ENCODE results near the gene S100A8. TPM values are rescaled to one million over a fixed set of nuclear protein-coding genes. Genes with fewer than 3 reads are reported as not detected.

S100A8 gene
- total RNA-seq, 1 donor from 2014 or later = not detected

- no peak overlapping the region for H3K27ac Mint-ChIP-seq (ENCODE audit: unreplicated experiment)
- TF ChIP-seq CTCF (IDR thresholded peaks at IDR 0.05; ENCODE audit: partially characterized antibody, unreplicated experiment) = no peak
- DNase-seq = no peak
- peaks cover 2% of the 10 kb centered on the region for H3K9me3 Mint-ChIP-seq (ENCODE audit: unreplicated experiment)
- H3K4me3 Mint-ChIP-seq (ENCODE audit: unreplicated experiment) = no peak overlapping the region
- peaks cover 11% of the 10 kb centered on the region for H3K4me1 Mint-ChIP-seq (ENCODE audit: low read depth, unreplicated experiment)
- peaks cover 7% of the 10 kb centered on the region for H3K27me3 Mint-ChIP-seq (ENCODE audit: unreplicated experiment)
- H3K36me3 Mint-ChIP-seq (ENCODE audit: unreplicated experiment) = peaks cover 20% of the 10 kb centered on the region
These were observed 5.8 kb downstream of the S100A8 start for GRCh38 chr1:153384958-153385580.

DNA sequence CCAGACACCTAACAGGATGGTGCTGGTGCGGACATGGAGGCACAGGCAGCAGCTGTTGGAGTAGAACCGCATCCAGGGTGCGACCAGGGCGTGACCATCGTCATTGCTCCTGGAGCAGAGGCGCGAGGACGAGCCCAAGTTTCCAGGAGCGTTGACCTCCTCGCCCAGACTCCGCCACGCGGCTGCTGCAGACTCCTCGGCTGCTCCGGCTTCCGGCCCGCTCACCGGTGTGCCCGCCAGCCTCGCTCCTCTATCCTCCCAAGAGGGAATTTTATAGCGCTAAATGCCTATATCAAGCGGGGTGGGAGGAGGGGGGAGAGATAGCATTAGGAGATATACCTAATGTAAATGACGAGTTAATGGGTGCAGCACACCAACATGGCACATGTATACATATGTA lies 10.2 kb downstream of the S100A8 start:
- Mint-ChIP-seq H3K36me3 (ENCODE audit: unreplicated experiment) (peaks cover 20% of the 10 kb centered on the region), H3K4me3 (ENCODE audit: unreplicated experiment) (no peak overlapping the region), H3K27me3 (ENCODE audit: unreplicated experiment) (peaks cover 2% of the 10 kb centered on the region), H3K9me3 (ENCODE audit: unreplicated experiment) (peaks cover 2% of the 10 kb centered on the region), H3K4me1 (ENCODE audit: low read depth, unreplicated experiment) (peaks cover 3% of the 10 kb centered on the region), H3K27ac (ENCODE audit: unreplicated experiment) (no peak overlapping the region)
- no peak for DNase-seq
- TF ChIP-seq CTCF (IDR thresholded peaks at IDR 0.05; ENCODE audit: partially characterized antibody, unreplicated experiment) = no peak

GRCh38 chr1:153379591-153379990 lies 11.3 kb downstream of the S100A8 start:
- Mint-ChIP-seq H3K36me3 (ENCODE audit: unreplicated experiment) (peaks cover 20% of the 10 kb centered on the region), H3K4me3 (ENCODE audit: unreplicated experiment) (no peak overlapping the region), H3K27ac (ENCODE audit: unreplicated experiment) (no peak overlapping the region), H3K9me3 (ENCODE audit: unreplicated experiment) (peaks cover 2% of the 10 kb centered on the region), H3K27me3 (ENCODE audit: unreplicated experiment) (peaks cover 2% of the 10 kb centered on the region), H3K4me1 (ENCODE audit: low read depth, unreplicated experiment) (no peaks in the 10 kb centered on the region)
- TF ChIP-seq CTCF (IDR thresholded peaks at IDR 0.05; ENCODE audit: partially characterized antibody, unreplicated experiment) = no peak
- DNase-seq = no peak

GRCh38 chr1:153375511-153375910 lies 15.4 kb downstream of the S100A8 start, which contains the start of gene S100A12:
TSS of gene S100A12 (minus strand) at chr1:153375621. CDS start at chr1:153374592, 1,029 bp downstream.
- Mint-ChIP-seq H3K27ac (ENCODE audit: unreplicated experiment) (no peak within 1 kb of the TSS), H3K27me3 (ENCODE audit: unreplicated experiment) (peaks cover 2% of the 10 kb centered on the region), H3K9me3 (ENCODE audit: unreplicated experiment) (no peaks in the 10 kb centered on the region), H3K4me1 (ENCODE audit: low read depth, unreplicated experiment) (no peaks in the 10 kb centered on the region), H3K4me3 (ENCODE audit: unreplicated experiment) (no peak within 1 kb of the TSS), H3K36me3 (ENCODE audit: unreplicated experiment) (no peaks in the 10 kb centered on the region)
- DNase-seq = no peak
- no peak for TF ChIP-seq CTCF (IDR thresholded peaks at IDR 0.05; ENCODE audit: partially characterized antibody, unreplicated experiment)

- no peak for DNase-seq
- TF ChIP-seq CTCF (IDR thresholded peaks at IDR 0.05; ENCODE audit: partially characterized antibody, unreplicated experiment) = no peak
- Mint-ChIP-seq H3K4me3 (ENCODE audit: unreplicated experiment) (no peak overlapping the region), H3K9me3 (ENCODE audit: unreplicated experiment) (no peaks in the 10 kb centered on the region), H3K27ac (ENCODE audit: unreplicated experiment) (no peak overlapping the region), H3K27me3 (ENCODE audit: unreplicated experiment) (no peaks in the 10 kb centered on the region), H3K4me1 (ENCODE audit: low read depth, unreplicated experiment) (no peaks in the 10 kb centered on the region), H3K36me3 (ENCODE audit: unreplicated experiment) (no peaks in the 10 kb centered on the region)
These were observed 16.8 kb downstream of the S100A8 start for GRCh38 chr1:153374071-153374470.
